Neutrophil (primary cell): ENCODE data around the gene TMEM182.

Experiments
- H3K27ac ChIP-seq: fragments of 200-600 bp; sonication (generic); 2 replicates; pipeline ENCODE4 v1.5.1; 2016; ENCODE audit warnings: mild to moderate bottlenecking, moderate library complexity
- H3K27me3 ChIP-seq: fragments of 200-600 bp; sonication (generic); 2 replicates; pipeline ENCODE4 v1.6.0; 2016; ENCODE audit warnings: mild to moderate bottlenecking
- H3K36me3 ChIP-seq: fragments of 200-600 bp; sonication (generic); 2 replicates; pipeline ENCODE4 v1.5.1; 2017
- H3K4me1 ChIP-seq, 2 experiments: fragments of 200-600 bp in 1 of 2; sonication (generic) in 1 of 2; 1 replicate in 1 of 2; 2 replicates in 1 of 2; pipeline versions ENCODE4 v1.5.1 to v1.6.1; 2013 to 2016; ENCODE audit warnings: low read depth in 1 of 2, low read length in 1 of 2, mild to moderate bottlenecking in 1 of 2, moderate library complexity in 1 of 2; ENCODE audit not compliant: control insufficient read depth in 1 of 2, insufficient read depth in 1 of 2
- H3K4me3 ChIP-seq, 2 experiments: fragments of 200-600 bp in 1 of 2; sonication (generic) in 1 of 2; 1 replicate in 1 of 2; 2 replicates in 1 of 2; pipeline ENCODE4 v1.5.1; 2013 to 2016; ENCODE audit warnings: low read depth in 1 of 2, low read length in 1 of 2, mild to moderate bottlenecking in 1 of 2, moderate library complexity in 1 of 2
- H3K9me3 ChIP-seq: fragments of 200-600 bp; sonication (generic); 2 replicates; pipeline ENCODE4 v1.5.1; 2016
- TF ChIP-seq, protein P1 (sequence below): fragments of 200-600 bp; sonication (generic); IDR thresholded peaks from 2 replicates; pipeline ENCODE4 v1.5.1; 2016; ENCODE audit warnings: antibody characterized with exemption

TMEM182 gene

DNA sequence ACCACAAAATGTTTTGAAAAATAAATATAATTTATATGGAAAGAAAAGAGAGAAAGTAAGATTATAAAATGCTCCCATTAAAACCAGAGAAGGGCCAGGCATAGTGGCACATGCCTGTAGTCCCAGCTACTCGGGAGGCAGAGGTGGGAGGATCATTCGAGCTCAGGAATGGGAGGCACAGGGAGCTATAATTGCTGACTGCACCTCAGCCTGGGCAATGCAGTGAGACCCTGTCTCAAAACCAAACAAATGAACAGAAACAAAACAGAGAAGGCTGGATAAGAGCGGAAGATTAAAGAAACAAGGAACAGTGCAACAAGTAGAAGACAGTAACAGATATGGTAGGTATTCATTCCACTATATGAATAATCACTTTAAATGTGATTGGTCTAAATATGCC, 18.6 kb upstream of the TMEM182 start:
- no peak overlapping the region for H3K27ac ChIP-seq
- H3K27me3 ChIP-seq = no peaks in the 10 kb centered on the region
- H3K4me1 ChIP-seq = no peaks in the 10 kb centered on the region
- no peak overlapping the region for H3K4me3 ChIP-seq
- no peaks in the 10 kb centered on the region for H3K36me3 ChIP-seq
- TF ChIP-seq, protein P1, sequence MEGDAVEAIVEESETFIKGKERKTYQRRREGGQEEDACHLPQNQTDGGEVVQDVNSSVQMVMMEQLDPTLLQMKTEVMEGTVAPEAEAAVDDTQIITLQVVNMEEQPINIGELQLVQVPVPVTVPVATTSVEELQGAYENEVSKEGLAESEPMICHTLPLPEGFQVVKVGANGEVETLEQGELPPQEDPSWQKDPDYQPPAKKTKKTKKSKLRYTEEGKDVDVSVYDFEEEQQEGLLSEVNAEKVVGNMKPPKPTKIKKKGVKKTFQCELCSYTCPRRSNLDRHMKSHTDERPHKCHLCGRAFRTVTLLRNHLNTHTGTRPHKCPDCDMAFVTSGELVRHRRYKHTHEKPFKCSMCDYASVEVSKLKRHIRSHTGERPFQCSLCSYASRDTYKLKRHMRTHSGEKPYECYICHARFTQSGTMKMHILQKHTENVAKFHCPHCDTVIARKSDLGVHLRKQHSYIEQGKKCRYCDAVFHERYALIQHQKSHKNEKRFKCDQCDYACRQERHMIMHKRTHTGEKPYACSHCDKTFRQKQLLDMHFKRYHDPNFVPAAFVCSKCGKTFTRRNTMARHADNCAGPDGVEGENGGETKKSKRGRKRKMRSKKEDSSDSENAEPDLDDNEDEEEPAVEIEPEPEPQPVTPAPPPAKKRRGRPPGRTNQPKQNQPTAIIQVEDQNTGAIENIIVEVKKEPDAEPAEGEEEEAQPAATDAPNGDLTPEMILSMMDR = no peak
- H3K9me3 ChIP-seq = no peaks in the 10 kb centered on the region

DNA sequence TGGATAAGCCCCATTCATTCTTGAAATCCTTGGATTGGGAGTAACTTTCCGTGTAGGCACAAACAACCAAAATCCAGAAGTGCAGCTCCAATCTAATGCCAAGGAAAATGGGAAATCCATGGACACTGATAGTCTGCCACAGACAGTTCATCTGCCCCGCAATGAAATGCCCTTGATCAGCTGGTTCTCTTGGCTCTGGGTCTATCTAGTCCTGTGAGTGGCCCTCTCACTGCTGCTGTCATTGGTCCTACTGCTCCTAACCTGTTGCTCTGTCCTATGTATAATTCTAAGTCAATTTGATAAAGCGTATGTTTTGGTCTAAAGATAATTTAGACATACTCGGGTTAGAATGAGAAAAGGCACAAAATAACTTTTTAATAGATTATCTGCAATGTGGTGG, 13.7 kb upstream of the TMEM182 start:
- H3K9me3 ChIP-seq = no peaks in the 10 kb centered on the region
- no peak overlapping the region for H3K4me3 ChIP-seq
- H3K27me3 ChIP-seq = no peaks in the 10 kb centered on the region
- peaks cover 21 to 30% of the 10 kb centered on the region in 2 experiments for H3K4me1 ChIP-seq
- TF ChIP-seq, protein P1 = no peak
- H3K27ac ChIP-seq = no peak overlapping the region
- no peaks in the 10 kb centered on the region for H3K36me3 ChIP-seq

DNA sequence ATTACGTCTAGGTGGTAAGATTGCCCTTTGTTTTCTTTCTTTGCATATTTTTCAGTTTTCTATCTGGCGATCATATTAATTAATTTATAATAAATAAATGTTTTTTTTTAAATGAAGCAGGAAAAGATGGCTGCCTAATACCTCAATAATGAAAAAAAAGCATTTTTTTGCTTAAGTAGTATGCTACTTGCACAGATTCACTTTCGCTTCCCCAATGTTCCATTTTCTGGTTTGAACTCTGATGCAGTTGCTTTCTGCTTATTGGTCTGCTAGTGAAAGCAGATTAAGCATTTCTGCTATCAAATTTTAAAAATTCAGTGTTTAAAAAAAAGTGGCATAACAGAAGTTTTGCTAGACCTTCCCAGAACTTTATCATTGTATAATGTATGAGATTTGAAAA, 11.9 kb upstream of the TMEM182 start:
- Histone ChIP-seq H3K27ac (peak overlapping the region; percentile 32), H3K4me1 (peaks cover 21 to 34% of the 10 kb centered on the region in 2 experiments), H3K4me3 (no peak overlapping the region), H3K9me3 (no peaks in the 10 kb centered on the region), H3K27me3 (no peaks in the 10 kb centered on the region), H3K36me3 (no peaks in the 10 kb centered on the region)
- TF ChIP-seq, protein P1 = no peak

DNA sequence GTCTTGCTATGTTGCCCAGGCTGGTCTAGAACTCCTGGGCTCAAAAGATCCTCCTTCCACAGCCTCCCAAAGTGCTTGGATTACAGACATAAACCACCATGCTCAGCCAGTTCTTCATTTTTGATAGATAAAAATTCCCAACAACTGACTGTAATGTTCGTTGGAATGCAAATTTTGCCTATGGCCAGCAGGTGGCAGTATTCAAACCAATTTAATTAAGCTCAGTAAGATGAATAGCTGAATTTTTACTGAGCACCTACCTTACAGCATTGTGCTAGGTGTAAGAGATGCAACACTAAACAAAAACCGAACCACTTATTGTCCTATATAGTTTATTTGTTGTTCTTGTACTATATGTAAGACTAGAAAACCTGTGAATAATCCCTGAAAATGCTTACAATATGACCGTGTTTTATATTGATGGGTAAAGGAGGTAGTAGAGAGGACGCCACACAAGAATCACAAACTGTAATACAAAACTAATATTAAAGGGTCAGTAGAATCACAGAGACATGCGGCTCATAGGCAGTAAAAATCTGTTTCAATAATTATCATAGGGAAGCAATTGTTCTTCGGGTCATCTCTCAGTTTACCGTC, 8.2 kb upstream of the TMEM182 start:
- Histone ChIP-seq H3K4me3 (no peak overlapping the region), H3K9me3 (no peaks in the 10 kb centered on the region), H3K4me1 (peaks cover 21 to 34% of the 10 kb centered on the region in 2 experiments), H3K27me3 (no peaks in the 10 kb centered on the region), H3K36me3 (no peaks in the 10 kb centered on the region), H3K27ac (no peak overlapping the region)
- TF ChIP-seq, protein P1 = peak; percentile 77

DNA sequence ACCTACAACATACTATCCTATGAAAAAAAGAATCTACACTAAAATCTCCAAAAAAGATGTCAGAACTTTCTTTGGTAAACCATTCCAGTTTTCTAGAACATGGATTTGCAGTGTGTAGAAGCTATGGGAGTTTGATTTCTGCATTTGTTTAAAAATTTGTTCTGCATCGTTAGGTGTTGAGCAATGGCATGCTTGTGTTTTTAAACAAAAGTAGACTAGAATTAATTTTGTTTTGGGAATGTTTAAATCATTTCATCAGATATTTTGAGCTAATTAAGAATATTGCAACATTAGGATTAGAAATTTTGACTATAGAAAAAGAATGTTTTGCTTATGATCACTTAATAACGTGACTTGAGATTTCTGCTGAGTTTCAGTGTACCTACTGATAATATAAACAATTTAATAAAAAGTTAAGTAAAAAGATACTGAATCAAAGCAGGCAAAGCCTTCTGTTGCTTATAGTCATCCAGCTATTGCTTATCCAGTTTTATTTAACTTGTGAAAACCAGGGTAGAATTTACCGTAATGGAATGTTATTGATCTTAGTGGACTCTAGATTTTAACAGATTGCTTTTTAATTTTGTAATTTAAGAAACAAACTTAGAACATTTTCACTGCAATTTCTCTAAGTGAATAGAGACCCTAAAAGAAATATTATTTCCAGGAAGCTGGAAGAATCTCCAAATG, 7.2 kb upstream of the TMEM182 start:
- Histone ChIP-seq H3K4me3 (no peak overlapping the region), H3K9me3 (no peaks in the 10 kb centered on the region), H3K36me3 (no peaks in the 10 kb centered on the region), H3K27ac (no peak overlapping the region), H3K4me1 (peaks cover 21 to 34% of the 10 kb centered on the region in 2 experiments), H3K27me3 (no peaks in the 10 kb centered on the region)
- TF ChIP-seq, protein P1 = no peak
